Body of pancreas (tissue), 4 donors: Measurements from ENCODE around the gene RBM47.

Source experiments
- CTCF ChIP-seq, 7 experiments: fragments of 450-650 bp in 4 of 7; fragments of 200-600 bp in 3 of 7; sonication (generic) in 3 of 7; IDR thresholded peaks; one replicate each; pipeline ENCODE4 v1.5.1; 2016 to 2019; ENCODE audit warnings: antibody characterized with exemption in 7 of 7
- POLR2A ChIP-seq, 3 donors: fragments of 450-650 bp; IDR thresholded peaks; one replicate each; pipeline ENCODE4 v1.6.1; 2016; ENCODE audit warnings: antibody characterized with exemption in 3 of 3, mild to moderate bottlenecking in 2 of 3

- TF ChIP-seq CTCF (IDR thresholded peaks at IDR 0.05): no peak
- TF ChIP-seq POLR2A (IDR thresholded peaks at IDR 0.05): no peak
These were observed 42.9 kb downstream of the RBM47 start for GRCh38 chr4:40586729-40587128.
